Upper lobe of left lung (tissue), 6 donors: ENCODE measurements around the gene CCDC33. TPM values are rescaled to one million over a fixed set of nuclear protein-coding genes. Genes with fewer than 3 reads are reported as not detected.

Experiments
- ATAC-seq, 2 donors: fragments of 200-7000 bp; cut with Tn5 transposase; one replicate each; pipeline ENCODE4 v1.9.1; 2022; ENCODE audit warnings: mild to moderate bottlenecking in 2 of 2, moderate library complexity in 2 of 2; ENCODE audit not compliant: low FRiP score in 2 of 2
- DNase-seq, 2 donors: peaks; one replicate each; pipeline ENCODE4 v3.0.0-alpha.2; 2019 to 2020
- H3K27ac ChIP-seq, 4 donors: fragments of 200-600 bp; sonication (generic); one replicate each; pipeline ENCODE4 v1.5.1; 2016 to 2019
- H3K27me3 ChIP-seq, 4 donors: fragments of 200-600 bp; sonication (generic); one replicate each; pipeline ENCODE4 v1.5.1; 2017 to 2019
- H3K36me3 ChIP-seq, 4 donors: fragments of 200-600 bp; sonication (generic); one replicate each; pipeline ENCODE4 v1.5.1; 2016 to 2019
- H3K4me1 ChIP-seq, 4 donors: fragments of 200-600 bp; sonication (generic); one replicate each; pipeline ENCODE4 v1.5.1; 2018 to 2019
- H3K4me3 ChIP-seq, 4 donors: fragments of 200-600 bp; sonication (generic); one replicate each; pipeline ENCODE4 v1.5.1; 2017 to 2019; ENCODE audit warnings: mild to moderate bottlenecking in 2 of 4, moderate library complexity in 1 of 4
- H3K9me3 ChIP-seq, 4 donors: fragments of 200-600 bp; sonication (generic); one replicate each; pipeline ENCODE4 v1.5.1; 2018 to 2019
- CTCF ChIP-seq, 6 experiments: fragments of 450-650 bp in 4 of 6; fragments of 200-600 bp in 2 of 6; sonication (generic) in 2 of 6; IDR thresholded peaks; one replicate each; pipeline ENCODE4 v1.5.1; 2016 to 2019; ENCODE audit warnings: antibody characterized with exemption in 6 of 6
- EP300 ChIP-seq, 4 donors: sonication (generic); formaldehyde crosslinking; IDR thresholded peaks; one replicate each; pipeline ENCODE4 v1.5.1; 2017; ENCODE audit warnings: antibody characterized with exemption in 4 of 4, control low read depth in 2 of 4
- POLR2A ChIP-seq, 4 donors: fragments of 450-650 bp; IDR thresholded peaks; one replicate each; pipeline ENCODE4 v1.5.1; 2016 to 2017; ENCODE audit warnings: antibody characterized with exemption in 4 of 4, mild to moderate bottlenecking in 2 of 4
- POLR2AphosphoS5 ChIP-seq, 2 donors: sonication (generic); formaldehyde crosslinking; IDR thresholded peaks; one replicate each; pipeline ENCODE4 v1.5.1; 2017; ENCODE audit warnings: antibody characterized with exemption in 2 of 2
- WGBS, 2 donors: methylation state at CpG; one replicate each; pipeline ENCODE4 v1.1.5; 2017 to 2018; 5-methylcytosine and 5-hydroxymethylcytosine counted together
- total RNA-seq, 6 donors: library from RNA; depleted of rRNA in 4 of 6; stranded (reverse); fragments of >200 nt in 4 of 6; gene quantifications; one replicate each; pipeline versions ENCODE4 v1.1.0 to v1.2.1, GENCODE V29; 2016 to 2021
- donor health status: DM: no; HTN: no; CAD: no; lungs with moderate emphysema.
- donor health status: DM: no; HTN: yes; CAD: no; lungs with severe emphysema.

CCDC33 gene
- total RNA-seq, 6 donors from 2014 or later, result 3.8 to 43.4 (median 4.2) TPM; not detected in 1

- DNase-seq, result no peak
- H3K27ac ChIP-seq, result no peak overlapping the region
- no peaks in the 10 kb centered on the region for H3K27me3 ChIP-seq
- H3K9me3 ChIP-seq, result no peaks in the 10 kb centered on the region
- ATAC-seq, result no peak
- no peaks in the 10 kb centered on the region for H3K4me1 ChIP-seq
- no peak overlapping the region for H3K4me3 ChIP-seq
- TF ChIP-seq POLR2A (IDR thresholded peaks at IDR 0.05) (no peak), POLR2AphosphoS5 (IDR thresholded peaks at IDR 0.05) (no peak), CTCF (IDR thresholded peaks at IDR 0.05) (no peak), EP300 (IDR thresholded peaks at IDR 0.05) (no peak)
- no peaks in the 10 kb centered on the region for H3K36me3 ChIP-seq
- WGBS, 2 donors, result 56 to 66% methylated on average over 5 to 7 of the region's 7 CpGs
Measured at GRCh38 chr15:74258456-74259291, 22.5 kb downstream of the CCDC33 start.

GRCh38 chr15:74259292-74259648 is 23.1 kb downstream of the CCDC33 start:
- WGBS, 2 donors, result 16 to 58% methylated on average over 2 to 5 of the region's 5 CpGs
- Histone ChIP-seq H3K36me3 (no peaks in the 10 kb centered on the region), H3K27ac (no peak overlapping the region), H3K4me3 (no peak overlapping the region), H3K4me1 (no peaks in the 10 kb centered on the region), H3K9me3 (no peaks in the 10 kb centered on the region), H3K27me3 (no peaks in the 10 kb centered on the region)
- no peak for DNase-seq
- TF ChIP-seq EP300 (IDR thresholded peaks at IDR 0.05) (no peak), CTCF (IDR thresholded peaks at IDR 0.05) (no peak), POLR2AphosphoS5 (IDR thresholded peaks at IDR 0.05) (no peak), POLR2A (IDR thresholded peaks at IDR 0.05) (no peak)
- ATAC-seq, result no peak

GRCh38 chr15:74259821-74260607 is 23.9 kb downstream of the CCDC33 start:
- TF ChIP-seq CTCF (IDR thresholded peaks at IDR 0.05) (no peak), POLR2AphosphoS5 (IDR thresholded peaks at IDR 0.05) (no peak), POLR2A (IDR thresholded peaks at IDR 0.05) (no peak), EP300 (IDR thresholded peaks at IDR 0.05) (no peak)
- WGBS, 2 donors, result 72 to 76% methylated on average over 12 of the region's 12 CpGs
- no peak for DNase-seq

GRCh38 chr15:74261041-74261440 is 24.9 kb downstream of the CCDC33 start:
- Histone ChIP-seq H3K4me3 (no peak overlapping the region), H3K9me3 (no peaks in the 10 kb centered on the region), H3K4me1 (no peaks in the 10 kb centered on the region), H3K36me3 (no peaks in the 10 kb centered on the region), H3K27ac (no peak overlapping the region), H3K27me3 (no peaks in the 10 kb centered on the region)
- TF ChIP-seq POLR2A (IDR thresholded peaks at IDR 0.05) (no peak), POLR2AphosphoS5 (IDR thresholded peaks at IDR 0.05) (no peak), CTCF (IDR thresholded peaks at IDR 0.05) (no peak), EP300 (IDR thresholded peaks at IDR 0.05) (no peak)
- DNase-seq (no peak), ATAC-seq (no peak)
- 65 to 77% methylated on average over 3 of the region's 3 CpGs for WGBS, 2 donors

More at GRCh38 chr15:74259821-74260607, 23.9 kb downstream of the CCDC33 start:
- Histone ChIP-seq H3K4me3 (no peak overlapping the region), H3K9me3 (no peaks in the 10 kb centered on the region), H3K4me1 (no peaks in the 10 kb centered on the region), H3K27me3 (no peaks in the 10 kb centered on the region), H3K27ac (no peak overlapping the region), H3K36me3 (no peaks in the 10 kb centered on the region)
- no peak for ATAC-seq
